Activated CD4-positive, alpha-beta T cell treated with anti-CD3 and anti-CD28 coated beads, Interleukin-2, amount 50 U/mL, for 24 hours (primary cell): ENCODE results near the gene C20orf96.
A peak's percentile ranks its signal among the peaks of the same experiment; 100 is the strongest.
"Not testable (repeated sequence)": the region's sequence is repeated elsewhere in the genome, so short reads cannot be mapped to it uniquely, and the experiment has no call there.

ENCODE experiments used
- DNase-seq, 2 donors: peaks; one replicate each; pipeline ENCODE4 v3.0.0-alpha.2; 2020; ENCODE audit warnings: low read depth in 1 of 2, low spot score in 1 of 2

C20orf96 gene

DNA sequence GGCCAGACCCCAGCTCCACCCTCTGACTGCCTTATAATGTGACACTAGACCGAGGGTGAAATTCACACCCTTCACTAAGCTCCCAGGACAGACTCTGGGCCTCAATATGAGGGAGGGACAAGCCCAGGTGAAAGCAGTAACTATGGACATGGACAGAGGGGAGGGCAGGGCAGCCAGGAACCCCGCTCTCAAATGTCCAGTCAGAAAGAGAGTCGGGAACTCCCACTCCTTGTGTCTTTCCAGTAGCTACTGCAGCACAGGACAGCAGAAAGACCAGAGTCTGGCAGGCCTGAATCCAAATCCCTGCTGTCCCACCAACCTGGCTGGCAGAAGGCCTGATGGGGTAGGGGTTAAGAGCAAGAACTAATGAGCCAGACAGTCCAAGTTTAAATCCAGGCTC lies 6.4 kb downstream of the C20orf96 start:
- no peak for DNase-seq

DNA sequence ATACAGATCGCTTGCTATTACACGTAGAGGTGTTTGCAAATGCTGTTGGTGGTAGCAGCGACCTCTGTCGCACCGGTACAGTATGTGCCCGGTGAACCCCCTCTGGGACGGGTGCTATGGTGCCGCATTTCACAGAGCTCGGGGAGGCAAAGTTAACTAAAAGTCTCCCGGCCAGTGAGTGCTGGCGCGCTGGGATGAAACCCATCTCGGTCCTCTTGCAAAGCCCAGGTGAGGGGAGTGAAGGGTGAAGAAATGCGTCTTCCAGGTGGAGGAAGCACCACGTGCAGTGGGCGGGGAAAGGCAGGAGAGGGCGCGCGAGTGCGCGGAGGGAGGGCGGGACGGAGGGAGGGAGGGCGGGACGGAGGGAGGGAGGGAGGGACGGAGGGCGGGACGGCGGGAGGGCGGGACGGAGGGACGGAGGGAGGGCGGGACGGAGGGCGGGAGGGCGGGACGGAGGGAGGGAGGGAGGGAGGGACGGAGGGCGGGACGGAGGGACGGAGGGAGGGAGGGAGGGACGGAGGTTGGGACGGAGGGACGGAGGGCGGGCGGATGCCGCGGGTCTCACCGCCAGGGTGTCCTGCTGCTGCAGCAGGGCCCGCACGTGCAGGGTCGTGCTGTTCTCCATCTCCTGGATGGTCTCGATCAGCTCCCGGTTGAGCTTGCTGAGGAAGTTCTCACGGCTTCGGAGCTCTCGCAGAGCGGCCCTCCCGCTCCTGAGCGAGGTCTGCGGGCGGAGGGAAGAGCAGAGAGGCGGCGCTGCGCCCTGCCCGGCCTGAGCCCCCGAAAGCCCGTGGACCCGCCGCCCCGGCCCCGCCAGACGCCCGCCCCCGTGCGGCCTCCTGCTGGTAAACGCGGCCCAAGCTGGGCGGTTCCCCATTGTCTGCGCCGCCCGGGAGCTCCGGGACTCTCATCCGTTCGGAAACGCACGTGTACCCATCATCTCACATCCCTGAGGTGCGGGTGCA lies 11.7 kb downstream of the C20orf96 start:
- DNase-seq = no peak

DNA sequence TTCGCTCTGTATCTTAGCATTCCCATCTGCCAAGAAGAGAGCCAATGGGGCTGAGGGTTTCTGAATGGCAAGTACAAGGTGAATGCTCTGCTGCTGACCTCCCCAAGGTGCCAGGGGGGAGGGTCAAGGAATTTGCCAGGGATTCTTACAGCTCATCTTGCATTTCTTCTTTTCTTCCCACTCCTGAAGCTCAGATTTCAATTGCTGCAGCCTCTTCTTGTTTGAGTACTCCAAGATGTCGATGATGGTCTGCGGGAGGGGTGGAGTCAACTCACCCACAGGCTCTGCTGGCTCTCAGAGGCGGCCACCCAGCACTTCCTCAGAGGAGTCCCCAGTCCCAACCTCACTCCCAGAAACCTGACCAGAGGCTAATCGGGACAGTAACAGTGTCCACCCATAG lies 12.4 kb downstream of the C20orf96 start:
- no peak for DNase-seq

DNA sequence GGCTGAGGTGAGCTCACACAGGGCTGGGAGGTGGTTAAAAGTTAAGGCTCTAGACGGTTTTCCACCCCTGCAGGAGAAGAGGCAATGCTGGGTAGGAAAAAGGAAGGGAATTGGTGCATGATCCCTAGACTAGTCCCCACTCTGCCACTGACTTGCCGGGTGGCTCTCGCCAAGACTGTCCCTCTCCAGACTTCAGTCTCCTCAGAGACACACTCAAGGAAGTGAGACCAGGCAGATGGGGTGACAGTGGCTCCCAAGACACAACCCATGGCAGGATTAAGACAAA lies 13.1 kb downstream of the C20orf96 start:
- no peak for DNase-seq

DNA sequence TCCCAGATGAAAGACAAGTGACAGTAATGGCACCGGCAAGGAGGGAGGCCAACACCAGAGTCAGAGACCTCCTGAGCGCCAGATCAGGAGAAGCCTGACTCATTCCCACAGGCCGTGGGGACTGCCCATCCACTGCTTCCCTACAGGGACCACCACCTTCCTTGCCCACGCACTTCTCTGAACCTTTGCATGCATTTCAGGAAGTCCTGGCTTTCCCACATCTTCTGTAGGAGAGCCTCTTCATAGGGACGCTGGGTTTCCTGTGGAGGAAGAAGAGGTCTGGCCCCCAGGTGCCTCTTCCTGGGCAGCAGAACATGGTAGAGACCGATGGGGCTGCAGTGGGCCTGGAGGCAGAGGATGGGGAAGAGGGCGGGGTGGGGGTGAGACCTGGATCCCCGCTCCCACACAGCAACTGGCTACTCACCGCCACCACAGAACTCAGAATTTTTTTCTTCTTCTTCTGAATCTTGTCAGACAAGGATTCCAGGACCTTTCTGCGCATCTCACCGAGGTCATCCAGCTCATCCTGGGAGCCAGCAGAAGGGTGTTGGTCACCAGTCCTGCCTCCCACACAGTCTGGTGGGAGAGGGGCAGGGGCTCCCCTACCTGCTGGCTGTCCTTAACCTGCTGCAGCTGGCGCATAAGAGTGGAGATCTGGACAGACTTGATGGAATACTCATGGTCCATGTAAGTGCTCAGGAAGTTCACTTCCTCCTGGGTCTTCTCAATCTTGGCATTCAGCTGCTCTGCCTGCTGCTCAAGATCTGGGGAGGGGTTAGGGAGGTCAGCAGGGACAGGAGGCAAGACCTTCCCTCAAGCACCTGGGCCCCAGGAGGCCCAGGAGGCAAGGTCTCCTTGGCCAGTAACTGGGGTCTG lies 13.7 kb downstream of the C20orf96 start:
- no peak for DNase-seq

DNA sequence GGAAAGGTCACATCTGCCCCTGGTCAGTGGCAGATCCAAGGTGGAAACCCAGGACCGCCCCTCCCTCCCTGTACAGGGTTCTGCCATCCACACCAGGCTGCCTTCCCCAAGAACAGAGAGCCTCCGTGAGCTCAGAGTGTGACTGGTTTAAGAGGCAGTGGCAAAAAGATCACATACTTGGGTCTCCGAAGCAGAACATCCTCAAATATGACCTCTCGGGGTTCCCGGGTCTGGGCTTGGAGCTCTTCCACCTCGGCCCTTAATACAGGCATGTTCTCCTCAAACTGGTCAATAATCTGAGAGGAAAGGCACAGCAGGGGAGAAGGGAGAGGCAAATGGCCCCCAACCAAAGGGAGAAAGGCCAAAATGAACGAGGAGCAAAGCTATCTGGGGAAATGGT lies 14.8 kb downstream of the C20orf96 start:
- DNase-seq = no peak

GRCh38 chr20:273884-274283 lies 16.7 kb downstream of the C20orf96 start:
- DNase-seq = no peak

DNA sequence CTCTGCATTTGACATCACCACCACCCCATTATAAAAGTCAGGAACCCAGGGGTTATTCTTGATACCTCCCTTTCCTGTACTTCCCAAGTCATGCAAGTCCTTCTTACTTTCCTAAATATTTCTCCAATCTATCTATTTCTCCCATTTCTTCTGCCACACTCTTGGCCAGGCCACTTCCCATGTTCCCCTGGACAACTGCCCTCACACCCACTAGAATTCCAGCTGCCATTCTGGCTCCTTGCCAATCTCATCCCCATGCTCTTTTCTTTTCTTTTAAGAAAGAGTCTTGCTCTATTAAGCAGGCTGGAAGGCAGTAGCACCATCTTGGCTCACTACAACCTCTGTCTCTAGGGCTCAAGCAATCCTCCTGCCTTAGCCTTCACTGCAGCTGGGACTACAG lies 17.8 kb downstream of the C20orf96 start:
- no peak for DNase-seq

DNA sequence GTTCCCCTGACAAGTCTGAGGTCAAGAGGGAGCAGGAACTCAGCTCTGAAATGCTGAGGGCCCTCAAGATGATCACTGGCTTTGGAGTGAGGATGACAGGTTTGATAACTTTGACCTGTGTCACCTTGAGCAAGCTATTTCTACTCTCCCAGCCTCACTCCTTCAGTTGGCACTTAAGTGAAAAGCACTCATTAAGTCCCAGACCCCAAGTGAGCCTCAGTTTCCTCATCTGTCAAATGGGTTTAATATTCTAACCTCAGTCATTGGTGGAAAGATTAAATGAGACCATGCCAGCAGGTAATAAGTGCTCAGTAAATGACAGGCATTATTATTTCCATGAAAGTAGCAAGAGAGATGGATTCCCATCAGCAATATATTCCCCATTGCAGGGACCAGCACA lies 19.0 kb downstream of the C20orf96 start:
- no peak for DNase-seq

GRCh38 chr20:271069-271468 lies 19.5 kb downstream of the C20orf96 start:
- no peak for DNase-seq

GRCh38 chr20:270517-270916 lies 20.0 kb downstream of the C20orf96 start:
- DNase-seq = no peak

GRCh38 chr20:266596-267562 lies 23.7 kb downstream of the C20orf96 start:
- peak; percentile 84 to 88 for DNase-seq

GRCh38 chr20:263701-264100 lies 26.8 kb downstream of the C20orf96 start:
- DNase-seq = no peak

- DNase-seq = no peak
These were observed 30.6 kb downstream of the C20orf96 start for GRCh38 chr20:259981-260380.

- no peak for DNase-seq
These were observed 31.6 kb downstream of the C20orf96 start for GRCh38 chr20:258963-259362.

- DNase-seq = no peak
These were observed 32.2 kb downstream of the C20orf96 start for GRCh38 chr20:258269-258858.

- no peak for DNase-seq
These were observed 33.1 kb downstream of the C20orf96 start, which contains the start of gene DEFB132 for GRCh38 chr20:257419-257818. DEFB132 (plus strand) TSS chr20:257724; CDS start chr20:257779, 55 bp downstream.

DNA sequence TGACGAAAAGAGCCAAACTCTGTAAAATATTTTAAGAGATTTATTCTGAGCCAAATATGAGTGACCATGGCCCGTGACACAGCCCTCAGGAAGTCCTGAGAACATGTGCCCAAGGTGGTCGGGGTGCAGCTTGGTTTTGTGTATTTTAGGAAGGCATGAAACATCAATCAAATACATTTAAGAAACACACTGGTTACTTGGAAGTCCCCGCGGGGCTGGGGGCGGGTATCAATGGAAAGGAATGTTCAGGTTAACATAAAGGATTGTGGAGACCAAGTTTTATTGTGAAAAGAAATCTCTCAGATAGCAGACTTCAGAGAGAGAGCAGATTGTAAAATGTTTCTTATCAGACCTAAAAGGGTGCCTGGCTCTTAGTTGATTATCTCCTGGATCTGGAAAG lies 37.1 kb downstream of the C20orf96 start:
- not testable (repeated sequence) for DNase-seq

GRCh38 chr20:252801-253200 lies 37.7 kb downstream of the C20orf96 start:
- DNase-seq = no peak

DNA sequence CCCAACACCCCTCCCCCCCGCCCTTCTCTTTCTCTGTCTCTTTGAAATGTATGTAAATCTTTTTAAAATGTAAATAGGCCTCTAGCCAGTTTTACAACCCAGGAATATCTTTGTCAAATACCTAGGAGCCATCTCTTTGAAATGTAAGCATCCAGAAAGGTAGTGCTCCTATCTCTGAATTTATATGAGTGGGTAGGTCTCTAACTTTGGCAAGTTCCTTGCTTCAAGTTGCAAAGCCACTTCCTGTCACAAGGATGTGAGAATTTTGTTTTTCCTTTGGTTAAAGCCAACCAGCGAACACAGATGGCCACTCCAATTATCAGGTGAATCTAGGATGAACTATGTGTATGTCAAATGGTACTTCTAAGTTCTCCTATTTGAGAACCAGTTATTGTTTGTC lies 39.2 kb downstream of the C20orf96 start:
- no peak for DNase-seq

GRCh38 chr20:242905-243304 lies 47.6 kb downstream of the C20orf96 start:
- no peak for DNase-seq
